HUES64 (cell line): ENCODE measurements around the gene PPM1M. TPM values are rescaled to one million over a fixed set of nuclear protein-coding genes. Genes with fewer than 3 reads are reported as not detected.

Source experiments
- H3K27ac ChIP-seq: 2 replicates; pipeline ENCODE4 v1.7.0; 2013; ENCODE audit warnings: low read depth, low read length, inconsistent platforms
- H3K27me3 ChIP-seq: 2 replicates; pipeline ENCODE4 v1.6.1; 2013; ENCODE audit warnings: mild to moderate bottlenecking, low read length; ENCODE audit not compliant: insufficient read depth
- H3K36me3 ChIP-seq: 2 replicates; pipeline ENCODE4 v1.6.1; 2013; ENCODE audit warnings: mild to moderate bottlenecking, low read length; ENCODE audit not compliant: insufficient read depth
- H3K4me1 ChIP-seq: 2 replicates; pipeline ENCODE4 v1.6.1; 2013; ENCODE audit warnings: mild to moderate bottlenecking, low read length, moderate library complexity; ENCODE audit not compliant: insufficient read depth
- H3K4me3 ChIP-seq: 2 replicates; pipeline ENCODE4 v1.5.1; 2013; ENCODE audit warnings: mild to moderate bottlenecking, low read length, moderate library complexity
- H3K9ac ChIP-seq: 2 replicates; pipeline ENCODE4 v1.6.1; 2013; ENCODE audit warnings: mild to moderate bottlenecking, low read depth, low read length
- H3K9me3 ChIP-seq: 2 replicates; pipeline ENCODE4 v1.6.1; 2013; ENCODE audit warnings: low read depth, low read length; ENCODE audit not compliant: insufficient read depth
- WGBS: fragments of 150-250, 120-280 bp; methylation state at CpG from one replicate; pipeline ENCODE4 v1.1.7; 2013; ENCODE audit warnings: missing lambda C conversion rate; 5-methylcytosine and 5-hydroxymethylcytosine counted together
- polyA plus RNA-seq, 2 experiments: library from polyadenylated mRNA; stranded (reverse); fragments of 50-300 nt; gene quantifications; one replicate each; pipeline ENCODE4 v1.2.3, GENCODE V29; 2013

Gene PPM1M, protein sequence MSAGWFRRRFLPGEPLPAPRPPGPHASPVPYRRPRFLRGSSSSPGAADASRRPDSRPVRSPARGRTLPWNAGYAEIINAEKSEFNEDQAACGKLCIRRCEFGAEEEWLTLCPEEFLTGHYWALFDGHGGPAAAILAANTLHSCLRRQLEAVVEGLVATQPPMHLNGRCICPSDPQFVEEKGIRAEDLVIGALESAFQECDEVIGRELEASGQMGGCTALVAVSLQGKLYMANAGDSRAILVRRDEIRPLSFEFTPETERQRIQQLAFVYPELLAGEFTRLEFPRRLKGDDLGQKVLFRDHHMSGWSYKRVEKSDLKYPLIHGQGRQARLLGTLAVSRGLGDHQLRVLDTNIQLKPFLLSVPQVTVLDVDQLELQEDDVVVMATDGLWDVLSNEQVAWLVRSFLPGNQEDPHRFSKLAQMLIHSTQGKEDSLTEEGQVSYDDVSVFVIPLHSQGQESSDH
- polyA plus RNA-seq (2013, experiment 1 of 2) = 4.0 TPM
- 4.1 TPM for polyA plus RNA-seq (2013, experiment 2 of 2)

DNA sequence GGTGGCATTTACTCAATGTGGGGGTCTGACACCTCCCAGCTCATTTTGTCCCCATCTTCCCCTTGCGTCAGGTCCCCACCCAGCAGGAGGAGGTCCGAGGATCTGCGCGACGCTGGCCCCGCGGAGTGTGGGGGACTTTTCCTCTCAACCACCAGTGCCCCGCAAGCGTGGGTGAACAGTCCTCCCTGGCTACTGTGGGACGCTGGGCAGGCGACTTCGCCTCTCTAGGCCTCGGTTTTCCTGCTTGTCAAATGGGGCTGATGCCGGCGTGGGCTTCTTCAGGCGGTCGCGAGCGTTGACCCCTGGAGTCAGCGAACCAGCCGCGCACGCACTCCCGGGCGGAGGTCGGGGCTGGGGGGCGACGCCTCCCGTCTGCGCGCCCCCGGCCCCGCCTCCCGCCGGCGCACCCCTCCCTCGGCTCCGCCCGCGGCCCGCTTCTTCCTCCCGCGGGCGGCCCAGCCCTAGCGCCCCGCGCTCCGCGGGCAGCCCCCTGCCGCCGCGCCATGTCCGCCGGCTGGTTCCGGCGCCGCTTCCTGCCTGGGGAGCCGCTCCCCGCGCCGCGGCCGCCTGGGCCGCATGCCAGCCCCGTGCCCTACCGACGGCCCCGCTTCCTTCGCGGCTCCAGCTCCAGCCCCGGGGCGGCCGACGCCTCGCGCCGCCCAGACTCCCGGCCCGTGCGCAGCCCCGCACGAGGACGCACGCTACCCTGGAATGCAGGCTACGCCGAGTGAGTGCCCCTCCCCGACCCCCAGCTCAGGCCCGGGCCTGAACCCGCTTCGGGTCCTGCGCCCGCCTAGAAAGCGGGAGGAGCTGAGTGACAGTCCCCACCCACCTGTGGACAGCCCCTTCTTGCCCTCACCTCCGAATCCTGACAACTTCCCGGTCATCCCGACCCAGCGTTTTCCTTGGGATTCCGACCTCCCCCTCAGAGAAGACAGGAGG lies at the start of gene PPM1M:
Gene PPM1M, plus strand, starts transcription at position 438 of the 942 bp plus-strand sequence. Its CDS starts 66 bp downstream, at position 504.
- 0 out of 2 replicates have a peak, but pooled peaks cover 4% of the 10 kb centered on the region for H3K4me1 ChIP-seq

DNA sequence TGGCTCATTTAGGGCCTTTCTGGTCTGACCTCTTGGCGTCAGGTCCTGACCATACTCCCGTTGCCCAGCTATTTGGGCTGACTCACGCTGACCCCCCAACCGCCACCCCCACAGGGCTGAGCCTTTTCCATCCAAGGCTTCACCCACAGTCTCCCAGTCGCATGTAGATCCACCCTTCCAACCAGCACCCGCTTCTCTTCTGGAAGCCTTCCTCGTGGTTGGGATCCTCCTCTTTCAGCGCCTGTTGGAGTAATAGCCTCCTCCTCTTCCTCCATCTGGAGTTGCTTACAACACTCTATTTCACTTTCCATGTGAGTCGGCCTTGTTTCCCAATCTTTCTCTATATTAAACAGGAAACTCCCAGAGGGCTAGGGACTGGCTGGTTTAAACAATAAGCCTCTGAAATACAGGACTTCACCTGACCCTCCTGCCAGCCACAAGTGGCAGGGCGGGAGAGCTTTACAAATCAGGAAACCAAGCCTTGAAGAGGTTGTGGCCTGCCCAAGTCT lies 49.7 kb upstream of the PPM1M start:
- no peaks in the 10 kb centered on the region for H3K9me3 ChIP-seq
- H3K9ac ChIP-seq = no peak overlapping the region
- H3K27ac ChIP-seq = no peak overlapping the region
- 89% methylated on average over 10 of the region's 10 CpGs for WGBS
- H3K36me3 ChIP-seq = peaks cover 17% of the 10 kb centered on the region
- H3K4me1 ChIP-seq = peaks cover 6% of the 10 kb centered on the region; the same call in 1 of the 2 replicates
- H3K4me3 ChIP-seq = no peak overlapping the region
- no peaks in the 10 kb centered on the region for H3K27me3 ChIP-seq

More for the DNA sequence above, at the start of gene PPM1M:
- peak within 1 kb of the TSS; percentile 48 for H3K4me3 ChIP-seq
- H3K9me3 ChIP-seq = no peaks in the 10 kb centered on the region
- H3K36me3 ChIP-seq = peaks cover 13% of the 10 kb centered on the region; the same call in 1 of the 2 replicates
- H3K9ac ChIP-seq = peak within 1 kb of the TSS; percentile 61
- peaks cover 38% of the 10 kb centered on the region for H3K27me3 ChIP-seq
- no peak within 1 kb of the TSS for H3K27ac ChIP-seq
- 3% methylated on average over 98 of the region's 98 CpGs for WGBS

DNA sequence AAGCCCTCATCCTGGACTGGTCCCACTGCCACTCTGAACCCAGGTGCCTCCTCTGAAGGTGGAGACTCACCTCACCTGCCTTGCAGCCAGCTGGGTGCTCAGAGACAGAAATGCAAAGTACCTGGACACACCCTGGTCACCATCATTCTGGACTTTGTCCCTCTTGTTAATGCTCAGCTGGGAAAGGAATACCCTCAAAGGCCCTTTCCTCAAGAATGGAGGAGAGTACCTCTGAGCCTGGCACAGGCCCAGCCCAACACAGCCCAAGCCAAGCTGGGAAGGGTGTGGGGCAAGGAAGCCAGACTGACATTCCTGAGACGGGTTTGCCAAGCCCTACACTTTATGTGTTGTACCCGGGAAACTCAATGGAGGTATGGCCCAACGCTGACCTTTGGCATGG lies 48.6 kb upstream of the PPM1M start:
- Histone ChIP-seq H3K9ac (no peak overlapping the region), H3K4me1 (peaks cover 6% of the 10 kb centered on the region; the same call in 1 of the 2 replicates), H3K27ac (no peak overlapping the region), H3K9me3 (no peaks in the 10 kb centered on the region), H3K36me3 (peaks cover 28% of the 10 kb centered on the region), H3K27me3 (no peaks in the 10 kb centered on the region), H3K4me3 (no peak overlapping the region)
- WGBS = 93% methylated on average over 3 of the region's 3 CpGs

DNA sequence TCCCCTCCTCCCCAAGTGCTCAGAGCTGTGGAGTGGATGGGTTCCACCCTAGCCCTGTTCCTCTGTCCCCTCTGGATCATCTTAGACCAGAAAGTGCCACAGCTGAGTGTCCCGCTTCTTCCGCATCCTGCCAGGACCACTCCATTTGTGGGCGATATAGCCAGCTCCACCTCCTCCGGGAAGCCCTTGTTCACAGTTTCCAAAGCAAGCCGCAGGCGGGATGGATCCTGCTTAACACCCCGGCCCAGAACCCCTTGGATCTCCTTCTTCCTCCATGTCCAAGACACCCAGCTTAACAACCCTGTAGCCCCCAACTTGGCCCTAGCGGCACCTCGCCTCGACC lies 48.1 kb upstream of the PPM1M start:
- peak overlapping the region; percentile 85 for H3K4me3 ChIP-seq
- peaks cover 32% of the 10 kb centered on the region for H3K36me3 ChIP-seq
- H3K4me1 ChIP-seq = peaks cover 6% of the 10 kb centered on the region; the same call in 1 of the 2 replicates
- 60% methylated on average over 10 of the region's 10 CpGs for WGBS
- peak overlapping the region; percentile 45 for H3K27ac ChIP-seq
- H3K27me3 ChIP-seq = no peaks in the 10 kb centered on the region
- H3K9me3 ChIP-seq = no peaks in the 10 kb centered on the region
- H3K9ac ChIP-seq = peak overlapping the region; percentile 17

DNA sequence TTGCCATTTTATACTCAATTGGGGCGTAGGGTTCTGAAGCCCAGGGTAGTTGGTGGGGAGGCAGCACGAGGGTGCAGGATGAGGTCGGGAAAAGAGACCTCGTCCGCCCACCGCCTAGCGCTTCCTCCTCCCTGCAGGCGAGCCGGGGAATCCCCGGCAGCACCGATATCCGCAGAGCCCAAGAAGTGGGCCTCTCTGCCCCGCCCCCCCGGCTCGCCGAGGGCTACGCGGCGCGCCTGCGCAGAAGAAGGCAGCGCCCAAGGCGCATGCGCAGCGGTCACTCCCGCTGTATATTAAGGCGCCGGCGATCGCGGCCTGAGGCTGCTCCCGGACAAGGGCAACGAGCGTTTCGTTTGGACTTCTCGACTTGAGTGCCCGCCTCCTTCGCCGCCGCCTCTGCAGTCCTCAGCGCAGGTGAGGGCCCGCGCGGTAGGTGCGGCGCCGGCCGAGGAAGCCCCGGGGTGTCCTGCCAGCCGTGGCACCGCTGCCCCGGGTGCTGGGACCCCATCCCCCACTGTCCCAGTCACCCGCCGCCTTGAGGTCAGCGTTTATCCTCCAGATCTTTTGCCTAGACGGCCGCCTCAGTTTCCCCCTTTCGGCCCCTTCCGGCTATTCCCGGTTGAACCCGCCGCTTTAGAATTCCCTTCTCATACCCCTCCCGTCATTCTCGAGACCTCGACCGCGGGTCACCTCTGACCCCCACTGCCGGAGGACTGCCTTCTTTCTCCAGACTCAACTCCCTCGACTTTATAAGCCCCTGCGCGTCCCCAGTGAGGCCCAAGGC lies 47.5 kb upstream of the PPM1M start, which contains the start of gene ALAS1:
Gene ALAS1, plus strand, starts transcription at position 319 of the 784 bp plus-strand sequence. CDS start 1,082 bp downstream, outside the sequence.
- H3K36me3 ChIP-seq = peaks cover 38% of the 10 kb centered on the region
- peak within 1 kb of the TSS; percentile 61 for H3K27ac ChIP-seq
- H3K27me3 ChIP-seq = no peaks in the 10 kb centered on the region
- H3K4me1 ChIP-seq = peaks cover 6% of the 10 kb centered on the region; the same call in 1 of the 2 replicates
- H3K4me3 ChIP-seq = peak within 1 kb of the TSS; percentile 85
- H3K9ac ChIP-seq = peak within 1 kb of the TSS; percentile 76
- 1% methylated on average over 71 of the region's 71 CpGs for WGBS
- H3K9me3 ChIP-seq = no peaks in the 10 kb centered on the region

DNA sequence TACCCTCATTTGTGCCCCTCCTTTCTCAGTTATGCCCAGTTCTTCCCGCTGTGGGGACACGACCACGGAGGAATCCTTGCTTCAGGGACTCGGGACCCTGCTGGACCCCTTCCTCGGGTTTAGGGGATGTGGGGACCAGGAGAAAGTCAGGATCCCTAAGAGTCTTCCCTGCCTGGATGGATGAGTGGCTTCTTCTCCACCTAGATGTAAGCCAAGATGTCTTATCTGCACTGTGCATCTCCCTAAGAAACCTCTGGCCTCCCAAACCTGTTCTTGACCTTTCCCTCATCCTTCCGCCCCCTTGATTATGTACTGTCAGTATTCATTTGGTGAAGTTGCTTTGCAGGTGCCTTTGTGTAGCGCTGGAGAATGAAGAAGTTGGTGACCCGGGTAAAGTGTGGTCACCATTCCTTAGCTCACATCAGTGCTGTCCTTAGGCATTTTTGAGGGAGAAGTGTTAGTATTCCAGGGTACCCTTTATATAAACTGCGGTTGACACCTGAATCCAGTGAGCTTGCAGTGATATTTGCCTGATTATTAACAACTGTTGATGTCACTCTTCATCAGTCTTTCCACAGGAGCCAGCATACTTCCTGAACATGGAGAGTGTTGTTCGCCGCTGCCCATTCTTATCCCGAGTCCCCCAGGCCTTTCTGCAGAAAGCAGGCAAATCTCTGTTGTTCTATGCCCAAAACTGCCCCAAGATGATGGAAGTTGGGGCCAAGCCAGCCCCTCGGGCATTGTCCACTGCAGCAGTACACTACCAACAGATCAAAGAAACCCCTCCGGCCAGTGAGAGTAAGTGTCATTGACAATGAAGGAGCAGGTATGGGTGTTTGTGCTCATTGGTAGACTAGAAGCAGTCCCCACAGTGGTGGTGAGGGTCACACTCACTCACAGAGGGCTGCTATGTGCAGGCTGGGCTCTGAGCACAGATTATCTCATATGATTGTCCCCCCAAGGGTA lies 46.6 kb upstream of the PPM1M start:
- H3K4me3 ChIP-seq = peak overlapping the region; percentile 85
- H3K27me3 ChIP-seq = no peaks in the 10 kb centered on the region
- no peaks in the 10 kb centered on the region for H3K9me3 ChIP-seq
- peaks cover 47% of the 10 kb centered on the region for H3K36me3 ChIP-seq
- WGBS = 63% methylated on average over 14 of the region's 14 CpGs
- peaks cover 6% of the 10 kb centered on the region; the same call in 1 of the 2 replicates for H3K4me1 ChIP-seq
- peak overlapping the region; percentile 76 for H3K9ac ChIP-seq
- H3K27ac ChIP-seq = no peak overlapping the region

DNA sequence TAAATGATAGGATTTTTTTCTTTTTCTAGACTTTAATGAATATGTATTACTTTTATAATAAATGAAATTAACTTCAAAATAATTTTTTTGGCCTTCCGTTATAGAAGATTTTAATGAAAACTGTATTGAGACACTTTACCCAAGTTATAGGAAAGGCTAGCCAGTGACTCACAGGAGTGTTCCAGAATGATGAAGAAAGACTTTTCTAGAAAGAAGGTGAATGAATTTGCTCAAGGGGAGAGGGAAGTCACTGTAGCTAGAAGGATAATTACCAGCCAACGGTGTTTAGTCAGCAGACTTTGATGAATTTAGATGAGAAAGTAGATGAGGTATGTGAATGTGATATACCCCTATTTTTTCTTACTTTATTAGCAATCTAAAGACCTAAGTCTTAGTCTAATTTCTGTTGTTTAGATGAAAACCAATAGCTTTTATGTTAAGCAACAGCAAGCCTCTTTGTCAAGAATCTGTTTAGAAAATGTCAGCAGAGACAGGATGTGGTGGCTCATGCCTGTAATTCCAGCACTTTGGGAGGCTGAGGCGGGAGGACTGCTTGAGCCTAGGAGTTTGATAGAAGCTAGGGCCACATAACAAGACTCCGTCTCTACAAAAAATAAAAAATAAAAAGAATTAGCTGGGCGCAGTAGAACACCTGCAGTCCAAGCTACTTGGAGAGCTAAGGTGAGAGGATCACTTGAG lies 44.4 kb upstream of the PPM1M start:
- 97% methylated on average over 5 of the region's 5 CpGs for WGBS
- Histone ChIP-seq H3K27me3 (no peaks in the 10 kb centered on the region), H3K4me1 (peaks cover 6% of the 10 kb centered on the region; the same call in 1 of the 2 replicates), H3K4me3 (no peak overlapping the region), H3K36me3 (peaks cover 69% of the 10 kb centered on the region), H3K9ac (no peak overlapping the region), H3K9me3 (no peaks in the 10 kb centered on the region), H3K27ac (no peak overlapping the region)

DNA sequence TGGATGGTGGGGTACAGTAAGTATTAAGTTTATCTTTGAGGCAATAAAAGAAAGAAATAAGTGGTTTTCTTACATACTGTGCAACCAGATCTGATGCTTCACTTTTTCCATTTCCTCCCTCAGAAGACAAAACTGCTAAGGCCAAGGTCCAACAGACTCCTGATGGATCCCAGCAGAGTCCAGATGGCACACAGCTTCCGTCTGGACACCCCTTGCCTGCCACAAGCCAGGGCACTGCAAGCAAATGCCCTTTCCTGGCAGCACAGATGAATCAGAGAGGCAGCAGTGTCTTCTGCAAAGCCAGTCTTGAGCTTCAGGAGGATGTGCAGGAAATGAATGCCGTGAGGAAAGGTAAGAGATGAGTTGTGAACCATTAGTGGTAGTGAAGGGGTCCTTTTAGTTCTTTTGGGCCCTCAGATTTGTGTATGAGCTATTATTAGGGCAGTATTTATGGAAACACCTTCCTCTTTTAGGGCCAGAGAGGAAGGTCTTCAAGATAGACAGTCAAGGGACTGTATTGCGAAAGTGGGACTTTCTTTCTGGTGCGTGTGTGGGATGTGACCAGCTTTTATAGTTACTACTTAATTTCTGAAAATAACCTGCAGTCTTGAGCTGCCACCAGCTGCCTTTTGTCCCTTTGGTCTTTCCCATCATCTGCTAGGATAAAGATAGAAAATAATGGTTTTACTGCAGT lies 43.0 kb upstream of the PPM1M start:
- Histone ChIP-seq H3K36me3 (peaks cover 80% of the 10 kb centered on the region), H3K9ac (no peak overlapping the region), H3K4me1 (peaks cover 2% of the 10 kb centered on the region; the same call in 1 of the 2 replicates), H3K4me3 (no peak overlapping the region), H3K27ac (no peak overlapping the region), H3K9me3 (no peaks in the 10 kb centered on the region), H3K27me3 (no peaks in the 10 kb centered on the region)
- WGBS = 97% methylated on average over 4 of the region's 4 CpGs

DNA sequence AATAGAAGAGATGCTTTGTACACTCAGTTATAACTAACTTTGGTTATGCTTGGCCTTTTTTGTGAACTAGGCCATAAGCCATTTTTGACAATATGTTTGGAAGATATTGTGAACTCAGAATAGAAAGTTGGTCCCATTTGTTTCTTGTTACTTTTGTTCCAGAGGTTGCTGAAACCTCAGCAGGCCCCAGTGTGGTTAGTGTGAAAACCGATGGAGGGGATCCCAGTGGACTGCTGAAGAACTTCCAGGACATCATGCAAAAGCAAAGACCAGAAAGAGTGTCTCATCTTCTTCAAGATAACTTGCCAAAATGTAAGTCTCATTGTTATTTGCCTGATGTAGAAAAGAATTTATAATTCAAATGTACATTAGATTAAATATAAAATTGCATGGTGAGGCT lies 41.9 kb upstream of the PPM1M start:
- Histone ChIP-seq H3K9ac (no peak overlapping the region), H3K27me3 (no peaks in the 10 kb centered on the region), H3K36me3 (peaks cover 92% of the 10 kb centered on the region), H3K27ac (no peak overlapping the region), H3K4me1 (no peaks in the 10 kb centered on the region), H3K4me3 (no peak overlapping the region), H3K9me3 (no peaks in the 10 kb centered on the region)
- WGBS = 88% methylated on average over 1 of the region's 1 CpG
